Activated CD8-positive, alpha-beta memory T cell treated with anti-CD3 and anti-CD28 coated beads, Interleukin-2, amount 50 U/mL, for 4 hours (primary cell): ENCODE data around the gene RRAS2.
"Not testable (repeated sequence)": the region's sequence is repeated elsewhere in the genome, so short reads cannot be mapped to it uniquely, and the experiment has no call there.

ENCODE experiments used
- DNase-seq: peaks from one replicate; pipeline ENCODE4 v3.0.0-alpha.2; 2020

RRAS2 gene

DNA sequence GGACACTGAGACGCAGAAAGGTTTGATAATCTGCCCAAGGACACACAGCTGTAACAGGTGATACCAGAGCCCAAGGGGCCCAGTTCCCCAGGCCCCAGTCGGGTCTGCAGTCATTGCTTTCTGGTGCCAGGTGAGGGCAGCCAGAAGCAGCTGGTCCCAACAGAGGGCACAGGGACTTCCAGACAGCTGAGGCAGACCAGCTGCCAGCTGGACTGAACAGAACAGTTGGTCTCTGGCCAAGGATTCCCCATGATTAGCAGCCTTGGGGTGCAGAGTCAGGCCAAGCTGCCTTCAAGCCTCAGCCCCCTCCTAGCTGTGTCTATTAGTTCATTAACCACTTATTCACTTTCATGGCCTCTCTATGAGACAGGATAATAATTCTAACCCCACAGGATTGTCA lies 105.6 kb downstream of the RRAS2 start:
- DNase-seq: no peak

DNA sequence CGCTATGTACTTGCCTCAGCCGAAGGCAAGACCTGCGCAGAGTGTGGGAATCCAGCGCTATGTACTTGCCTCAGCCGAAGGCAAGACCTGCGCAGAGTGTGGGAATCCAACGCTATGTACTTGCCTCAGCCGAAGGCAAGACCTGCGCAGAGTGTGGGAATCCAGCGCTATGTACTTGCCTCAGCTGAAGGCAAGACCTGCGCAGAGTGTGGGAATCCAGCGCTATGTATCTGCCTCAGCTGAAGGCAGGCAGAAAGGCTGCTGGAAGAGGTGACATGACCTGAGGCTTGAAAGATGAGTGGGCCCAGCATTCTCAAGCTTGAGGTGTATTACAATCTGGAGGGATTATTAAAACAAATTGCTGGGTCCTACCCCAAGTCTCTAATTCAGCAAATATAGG lies 106.5 kb downstream of the RRAS2 start:
- not testable (repeated sequence) for DNase-seq

DNA sequence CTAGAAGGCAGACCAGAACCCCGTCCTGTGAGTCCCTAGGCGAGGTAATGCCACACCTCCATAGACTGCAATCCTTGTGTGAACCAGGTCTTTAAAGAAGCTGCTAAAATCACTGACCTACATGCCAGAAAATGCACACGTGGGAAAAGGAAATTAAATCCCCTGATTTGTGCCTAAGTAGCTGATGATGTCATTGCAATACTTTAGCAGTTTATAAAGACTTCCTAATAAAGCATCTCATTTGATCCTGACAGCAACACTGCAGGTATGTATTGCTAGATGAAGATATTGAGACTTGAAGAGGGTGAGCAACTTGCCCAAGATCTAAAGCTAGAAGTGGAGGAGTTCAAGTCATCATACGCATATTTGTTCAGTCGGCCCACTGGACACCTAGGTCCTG lies 107.2 kb downstream of the RRAS2 start:
- DNase-seq: no peak

DNA sequence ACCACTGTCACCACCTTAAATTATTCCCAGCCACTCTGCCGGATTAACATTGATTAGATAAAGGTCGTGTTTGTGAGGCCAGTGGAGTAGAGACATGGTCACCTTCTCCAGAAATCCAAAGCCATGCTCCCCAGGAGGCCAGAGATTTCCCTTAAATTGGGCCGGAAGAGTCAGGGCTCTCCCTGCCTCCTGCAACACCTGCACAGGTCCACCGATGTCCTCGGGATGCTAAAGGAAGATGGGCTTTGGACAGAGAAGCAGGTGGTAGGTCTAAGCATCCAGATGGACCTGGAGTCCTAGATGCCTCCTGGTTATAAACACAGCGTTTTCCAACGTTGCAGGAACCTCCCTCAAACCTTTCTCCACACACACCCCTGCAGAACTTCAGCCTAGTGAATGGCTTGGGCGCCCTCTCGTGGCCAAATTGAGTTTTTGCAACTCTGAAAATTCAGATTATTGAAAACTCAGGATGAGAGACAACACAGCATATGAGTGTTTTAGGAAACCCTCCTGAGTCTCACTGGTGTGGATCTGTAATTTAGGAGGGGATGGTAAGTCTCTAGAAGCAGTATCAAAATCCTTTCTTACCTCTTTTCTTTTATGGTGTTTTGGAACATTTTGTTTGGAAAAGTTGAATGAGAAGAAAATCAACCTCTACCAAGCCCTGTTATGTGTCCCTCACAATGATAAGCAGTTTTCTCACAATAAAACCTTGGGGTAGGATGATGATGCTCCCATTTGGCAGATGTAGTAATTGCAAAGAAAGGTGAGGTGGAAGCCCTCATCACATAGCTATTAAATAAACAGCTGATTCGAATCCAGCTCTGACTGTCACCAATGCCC lies 109.6 kb downstream of the RRAS2 start:
- DNase-seq: peak; percentile 69

DNA sequence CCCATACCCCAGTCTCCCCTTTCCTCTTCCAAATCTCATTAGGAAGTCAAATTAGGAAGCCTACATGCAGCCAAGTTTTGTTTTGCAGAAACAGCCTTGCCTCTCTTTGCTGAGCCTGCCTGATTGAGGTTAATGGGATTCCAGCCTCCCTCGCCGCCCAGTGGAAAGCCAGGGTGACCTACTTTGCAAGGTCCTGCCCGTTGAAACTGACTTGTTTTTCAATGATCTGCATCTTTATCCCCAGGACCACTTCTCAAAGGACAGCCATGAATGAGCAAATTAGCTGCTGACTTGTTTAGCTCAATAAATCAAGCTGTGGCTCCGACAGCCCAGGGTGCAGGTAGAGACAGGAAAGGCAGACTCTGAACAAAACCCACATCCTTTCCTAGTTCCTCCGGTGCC lies 110.4 kb downstream of the RRAS2 start:
- DNase-seq: no peak

DNA sequence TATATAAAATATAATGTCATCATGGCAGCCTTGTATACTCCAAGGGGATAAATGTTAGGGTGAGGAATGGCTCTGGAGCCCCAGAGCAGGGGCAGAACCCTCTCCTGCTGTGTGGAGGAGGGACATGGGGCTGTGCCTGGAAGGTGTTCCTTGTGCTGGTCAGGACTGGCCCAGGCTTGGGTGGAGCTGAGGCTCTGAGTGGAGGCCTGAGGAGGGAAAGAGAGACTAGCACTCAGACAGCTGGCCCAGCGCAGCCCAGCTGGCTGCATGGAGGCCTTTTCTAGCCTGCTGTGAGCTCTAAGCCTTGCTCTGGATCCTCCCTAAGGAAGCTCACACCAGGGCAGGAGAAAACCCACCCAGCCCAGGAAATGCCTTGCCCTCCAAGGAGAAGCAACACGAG lies 113.5 kb downstream of the RRAS2 start:
- DNase-seq: no peak

DNA sequence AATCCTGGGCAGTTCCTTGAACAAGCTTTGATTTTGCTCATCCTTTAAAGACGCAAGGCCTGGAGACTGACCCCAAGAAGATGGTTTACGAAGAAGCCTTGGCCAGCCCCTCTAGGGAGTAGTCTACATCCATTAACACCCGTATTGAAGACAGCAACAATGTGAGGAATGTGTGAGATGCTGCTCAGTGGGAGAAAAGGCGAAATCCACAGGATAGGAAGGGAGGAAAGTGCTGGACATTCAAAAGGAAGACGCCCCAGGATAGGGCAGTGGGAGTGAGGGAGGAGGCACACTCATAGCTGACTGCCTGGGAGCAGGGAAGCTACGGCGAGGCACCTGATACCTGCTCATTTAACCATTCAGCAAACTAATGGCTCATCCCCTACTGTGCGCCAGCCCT lies 114.1 kb downstream of the RRAS2 start:
- no peak for DNase-seq

DNA sequence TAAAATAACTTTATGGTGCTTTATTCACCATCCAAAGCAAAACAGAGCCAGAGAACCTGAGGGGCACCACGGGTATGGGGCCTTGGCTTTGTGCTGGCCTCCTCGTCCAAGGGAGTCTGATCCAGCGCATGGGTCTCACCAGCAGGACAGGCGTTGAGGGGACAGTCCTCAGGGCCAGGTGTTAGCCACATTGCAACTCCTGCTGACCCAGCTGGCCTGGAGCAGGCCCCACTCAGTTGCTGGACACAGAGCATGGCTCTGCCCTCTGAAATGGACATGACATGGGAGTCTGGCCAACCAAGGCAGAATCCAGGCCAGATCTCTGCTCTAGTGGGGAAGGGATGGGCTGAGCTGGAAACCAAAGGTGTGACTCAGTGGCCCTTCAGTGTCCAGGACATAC lies 116.2 kb downstream of the RRAS2 start:
- DNase-seq: no peak

DNA sequence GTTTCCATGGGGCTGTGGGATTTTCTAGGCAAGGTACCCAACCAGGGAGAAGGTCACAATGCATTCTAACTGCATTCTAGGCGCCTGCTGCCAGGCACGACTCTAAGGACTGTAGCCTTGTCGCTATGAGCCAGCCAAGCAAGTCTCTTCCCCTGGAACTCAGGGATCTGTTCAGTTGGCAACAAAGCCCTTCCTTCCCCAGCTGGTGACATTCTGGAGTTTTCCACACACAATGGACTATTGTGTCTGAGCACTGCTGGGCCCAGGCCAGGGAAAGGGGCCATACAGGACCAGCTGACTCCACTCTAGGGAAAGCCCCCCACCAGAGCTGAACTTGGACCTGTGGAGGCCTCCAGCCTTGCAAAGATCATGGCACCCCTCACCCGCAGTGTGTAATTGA lies 116.8 kb downstream of the RRAS2 start:
- no peak for DNase-seq

DNA sequence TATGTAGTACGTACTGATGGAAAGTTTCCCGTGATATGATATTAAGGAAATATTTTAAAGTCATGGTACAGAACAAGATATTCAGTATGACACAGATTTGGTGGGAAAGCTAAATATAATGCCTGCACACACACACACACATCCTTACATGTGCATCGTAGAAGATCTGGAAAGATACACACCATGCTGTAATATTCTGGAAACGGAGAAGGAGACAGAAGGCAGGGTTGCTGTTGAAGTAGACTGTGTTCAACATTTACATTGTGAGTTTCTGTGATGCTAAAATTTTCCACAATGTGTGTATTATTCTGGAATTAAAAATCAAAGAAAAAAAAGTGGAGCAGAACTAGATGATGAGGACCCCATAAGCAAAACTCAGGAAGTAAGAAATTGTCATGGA lies 118.0 kb downstream of the RRAS2 start:
- DNase-seq: no peak

DNA sequence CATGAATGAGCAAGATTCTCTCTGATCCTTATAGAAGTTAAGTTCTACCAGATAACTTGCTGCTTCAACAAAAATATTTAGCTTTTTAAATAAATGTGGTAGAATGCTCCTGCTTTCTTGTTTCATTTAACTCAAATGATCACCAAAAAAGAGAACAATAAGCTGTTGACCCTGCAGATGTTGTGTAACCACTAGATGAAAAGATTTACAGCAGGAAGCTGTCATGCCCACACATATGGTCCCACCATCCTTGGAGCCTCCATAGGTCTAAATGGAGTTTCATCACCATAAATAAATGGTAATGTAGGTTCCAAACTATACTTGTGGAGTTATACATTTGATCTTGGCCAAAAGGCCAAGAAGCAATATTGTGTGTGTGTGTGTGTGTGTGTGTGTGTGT lies 118.8 kb downstream of the RRAS2 start:
- no peak for DNase-seq

DNA sequence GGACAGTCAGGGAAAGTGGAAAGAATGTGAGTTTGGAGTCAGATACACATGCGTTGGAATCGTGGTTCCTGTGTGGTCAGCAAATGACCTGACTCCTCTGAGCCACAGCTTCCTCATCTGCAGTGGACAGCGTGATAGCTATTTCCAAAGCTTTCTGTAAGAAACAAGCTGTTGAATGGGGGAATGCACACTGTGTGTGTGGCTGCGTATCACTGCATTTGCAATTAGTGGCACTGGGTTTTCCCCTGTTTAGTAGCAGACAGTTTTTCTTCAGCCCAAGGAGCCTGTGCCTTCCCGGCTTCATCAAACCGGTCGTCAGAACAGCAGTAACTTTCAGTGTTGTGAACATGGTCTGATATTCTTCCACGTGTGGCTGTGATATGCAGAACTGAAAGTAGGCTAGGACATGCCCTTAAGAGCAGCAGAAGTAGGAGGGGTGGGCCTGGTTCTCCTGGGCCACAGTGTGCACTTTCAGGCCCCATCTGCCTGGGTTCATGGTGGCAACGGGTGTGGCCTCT lies 121.5 kb downstream of the RRAS2 start:
- DNase-seq: no peak

DNA sequence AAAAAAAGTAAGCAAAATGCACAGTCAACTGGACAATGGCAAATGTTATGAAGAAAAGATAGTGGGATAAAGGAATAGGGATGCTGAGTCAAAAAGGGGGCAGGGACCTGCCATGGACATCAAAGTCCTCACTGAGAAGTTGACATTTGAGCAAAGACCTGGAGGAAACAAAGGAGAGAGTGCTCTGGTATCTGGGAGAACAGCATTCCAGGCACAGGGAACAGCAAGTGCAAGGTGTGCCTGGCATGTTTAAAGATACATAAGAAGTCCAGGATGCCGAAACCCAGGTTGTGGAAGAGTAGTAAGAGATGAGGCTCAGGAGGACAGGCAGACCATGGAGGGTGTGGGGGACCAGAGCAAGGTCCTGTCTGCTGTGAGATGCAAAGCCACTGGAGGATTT lies 123.3 kb downstream of the RRAS2 start:
- no peak for DNase-seq

DNA sequence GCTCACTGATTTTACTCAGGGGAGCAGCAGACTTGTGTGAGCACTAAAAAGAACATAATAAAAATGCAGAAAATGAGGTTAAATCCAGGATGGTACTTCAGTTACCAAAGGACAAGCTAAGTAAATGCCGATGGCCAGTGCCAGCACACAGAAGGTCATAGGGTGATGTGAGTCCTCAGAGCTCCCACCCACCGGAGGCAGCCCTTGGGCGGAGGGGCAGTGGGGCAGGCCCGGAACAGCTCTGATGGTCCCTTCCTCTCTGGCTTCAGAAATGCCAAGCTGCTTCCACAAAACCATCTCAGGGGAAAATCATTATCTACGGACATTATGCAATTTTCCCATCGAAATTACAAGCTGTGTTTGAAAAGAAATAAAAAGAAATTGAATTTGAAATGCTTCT lies 124.5 kb downstream of the RRAS2 start:
- no peak for DNase-seq

DNA sequence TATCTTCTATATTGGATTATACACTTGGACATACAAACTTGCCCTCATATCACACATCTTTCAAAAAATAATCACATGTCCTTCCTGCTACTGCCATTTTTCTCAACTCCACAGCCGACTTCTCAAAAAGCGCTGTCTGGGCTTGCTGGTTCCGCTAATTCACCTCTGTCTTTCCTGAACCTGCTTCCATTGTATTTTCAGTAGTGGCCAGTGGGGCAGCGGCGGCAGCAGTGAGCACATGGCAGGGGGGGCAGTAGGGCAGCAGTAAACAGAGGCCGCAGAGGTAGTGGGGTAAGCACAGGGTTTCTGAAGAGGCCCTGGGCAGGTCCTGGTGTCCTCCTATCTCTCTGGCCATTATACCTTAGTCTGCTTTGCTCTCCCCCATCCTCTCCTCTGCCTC lies 126.3 kb downstream of the RRAS2 start:
- DNase-seq: no peak

DNA sequence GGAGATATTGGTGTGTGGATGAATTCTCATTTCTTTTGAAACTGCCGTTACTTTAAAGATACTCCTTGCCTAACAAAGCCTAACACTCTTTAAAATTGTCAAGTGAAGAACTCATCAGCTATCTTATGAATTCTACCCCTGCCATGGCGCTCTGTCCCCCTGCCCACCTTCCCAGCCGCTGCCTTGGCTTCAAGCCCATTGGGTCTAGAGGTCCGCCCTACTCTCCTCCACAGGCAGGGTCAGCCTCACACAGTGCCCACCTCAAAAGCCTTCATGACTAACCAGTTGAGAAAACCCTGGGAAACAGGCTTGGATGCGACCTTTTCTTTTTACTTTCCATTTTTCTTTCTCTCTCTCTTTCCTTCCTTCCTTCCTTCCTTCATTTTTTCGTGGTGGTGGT lies 128.6 kb downstream of the RRAS2 start:
- DNase-seq: no peak

DNA sequence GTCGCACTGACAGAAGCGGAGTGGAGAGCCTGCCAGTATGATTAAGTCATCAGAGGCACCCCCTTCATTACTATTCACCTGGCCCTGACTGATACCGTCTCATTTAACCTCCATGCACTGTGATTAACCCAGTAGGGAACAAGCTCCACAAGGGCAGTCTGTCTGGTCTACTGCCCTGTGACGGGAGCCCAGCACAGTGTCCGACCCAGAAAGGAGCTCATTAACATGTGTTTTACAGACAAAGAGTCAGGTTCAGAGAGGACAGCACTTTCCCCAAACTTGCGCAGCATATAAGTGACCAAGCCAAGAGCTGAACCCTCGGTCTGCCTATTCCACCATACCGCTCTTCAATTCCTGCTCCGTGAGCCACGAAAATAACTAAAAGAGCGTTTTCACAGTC lies 129.5 kb downstream of the RRAS2 start:
- no peak for DNase-seq

DNA sequence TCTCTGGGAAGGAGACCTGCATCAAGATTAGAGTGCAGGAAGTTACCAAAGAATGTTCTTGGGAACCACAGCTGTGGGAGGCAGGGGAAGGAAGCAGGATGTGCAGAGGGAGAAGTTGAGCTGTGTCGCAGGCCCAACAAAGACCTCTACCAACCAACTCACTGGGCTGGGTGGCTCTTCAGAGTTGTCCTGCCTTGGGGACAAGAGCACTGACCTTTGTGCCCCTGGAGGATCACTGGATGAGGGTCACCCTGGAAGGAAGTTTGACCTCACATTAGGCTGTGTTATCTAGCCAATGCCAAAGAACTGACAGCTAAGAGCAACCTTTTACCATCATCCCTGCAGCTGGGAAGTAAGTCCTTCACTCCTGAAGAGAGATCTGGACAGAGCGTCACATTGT lies 130.6 kb downstream of the RRAS2 start:
- DNase-seq: no peak
